GM12801 (cell line): ENCODE data around the gene ASAP3.

Experiments
- TF ChIP-seq, protein P1 (sequence below): IDR thresholded peaks from one replicate; pipeline ENCODE4 v1.5.1; 2011; ENCODE audit warnings: control low read depth; ENCODE audit not compliant: insufficient read length; ENCODE audit errors: extremely low read depth

Gene ASAP3

DNA sequence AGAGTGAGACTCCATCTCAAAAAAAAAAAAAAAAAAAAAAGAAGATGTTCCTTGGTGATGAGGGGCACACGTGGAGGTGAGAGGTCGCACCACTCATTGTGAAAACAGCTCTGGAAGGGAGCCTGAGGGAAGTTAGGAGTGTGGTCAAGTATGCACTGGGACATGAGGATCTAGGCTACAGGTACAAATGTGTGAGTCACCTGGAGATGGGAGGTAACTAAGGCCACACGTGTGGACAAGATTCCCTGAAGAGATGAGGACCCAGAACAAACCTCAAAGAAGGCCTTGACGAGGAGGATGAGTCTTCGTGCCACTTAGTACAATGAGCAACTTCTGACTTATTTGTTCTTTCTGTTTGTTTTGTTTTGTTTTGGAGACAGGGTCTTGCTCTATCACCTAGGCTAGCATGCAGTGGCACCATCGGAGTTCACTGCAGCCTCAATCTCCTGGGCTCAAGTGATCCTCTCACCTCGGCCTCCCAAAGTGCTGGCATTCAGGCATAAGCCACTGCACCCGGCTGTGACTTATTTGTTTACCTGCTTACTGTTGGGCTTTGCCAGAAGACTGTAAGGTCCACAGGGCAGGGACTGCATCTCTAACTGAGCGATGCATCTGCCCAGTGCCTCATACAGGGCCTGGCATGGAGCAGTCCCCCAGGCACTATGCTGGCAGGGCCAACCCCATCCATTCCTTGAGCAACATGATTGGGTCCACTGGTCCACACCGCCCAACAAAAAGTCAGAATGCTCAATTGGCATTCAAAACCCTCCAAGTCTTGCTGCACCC, 6.4 kb downstream of the ASAP3 start:
- TF ChIP-seq, protein P1, sequence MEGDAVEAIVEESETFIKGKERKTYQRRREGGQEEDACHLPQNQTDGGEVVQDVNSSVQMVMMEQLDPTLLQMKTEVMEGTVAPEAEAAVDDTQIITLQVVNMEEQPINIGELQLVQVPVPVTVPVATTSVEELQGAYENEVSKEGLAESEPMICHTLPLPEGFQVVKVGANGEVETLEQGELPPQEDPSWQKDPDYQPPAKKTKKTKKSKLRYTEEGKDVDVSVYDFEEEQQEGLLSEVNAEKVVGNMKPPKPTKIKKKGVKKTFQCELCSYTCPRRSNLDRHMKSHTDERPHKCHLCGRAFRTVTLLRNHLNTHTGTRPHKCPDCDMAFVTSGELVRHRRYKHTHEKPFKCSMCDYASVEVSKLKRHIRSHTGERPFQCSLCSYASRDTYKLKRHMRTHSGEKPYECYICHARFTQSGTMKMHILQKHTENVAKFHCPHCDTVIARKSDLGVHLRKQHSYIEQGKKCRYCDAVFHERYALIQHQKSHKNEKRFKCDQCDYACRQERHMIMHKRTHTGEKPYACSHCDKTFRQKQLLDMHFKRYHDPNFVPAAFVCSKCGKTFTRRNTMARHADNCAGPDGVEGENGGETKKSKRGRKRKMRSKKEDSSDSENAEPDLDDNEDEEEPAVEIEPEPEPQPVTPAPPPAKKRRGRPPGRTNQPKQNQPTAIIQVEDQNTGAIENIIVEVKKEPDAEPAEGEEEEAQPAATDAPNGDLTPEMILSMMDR = no peak

DNA sequence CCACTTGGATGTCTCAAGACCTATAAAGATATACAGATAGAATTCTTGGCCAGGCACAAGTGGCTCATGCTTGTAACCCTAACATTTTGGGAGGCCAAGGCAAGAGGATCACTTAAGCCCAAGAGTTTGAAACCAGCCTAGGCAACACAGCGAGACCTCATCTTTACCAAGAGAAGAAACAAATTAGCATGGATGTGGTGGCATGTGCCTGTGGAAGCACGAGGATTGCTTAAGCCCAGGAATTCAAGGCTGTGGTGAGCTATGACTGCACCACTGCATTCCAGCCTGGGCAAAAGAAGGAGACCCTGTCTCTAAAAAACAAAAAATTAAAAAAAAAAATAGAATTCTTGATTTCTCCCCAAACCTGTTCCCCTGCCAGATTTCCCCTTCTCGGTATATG, 8.3 kb downstream of the ASAP3 start:
- TF ChIP-seq, protein P1 = no peak

DNA sequence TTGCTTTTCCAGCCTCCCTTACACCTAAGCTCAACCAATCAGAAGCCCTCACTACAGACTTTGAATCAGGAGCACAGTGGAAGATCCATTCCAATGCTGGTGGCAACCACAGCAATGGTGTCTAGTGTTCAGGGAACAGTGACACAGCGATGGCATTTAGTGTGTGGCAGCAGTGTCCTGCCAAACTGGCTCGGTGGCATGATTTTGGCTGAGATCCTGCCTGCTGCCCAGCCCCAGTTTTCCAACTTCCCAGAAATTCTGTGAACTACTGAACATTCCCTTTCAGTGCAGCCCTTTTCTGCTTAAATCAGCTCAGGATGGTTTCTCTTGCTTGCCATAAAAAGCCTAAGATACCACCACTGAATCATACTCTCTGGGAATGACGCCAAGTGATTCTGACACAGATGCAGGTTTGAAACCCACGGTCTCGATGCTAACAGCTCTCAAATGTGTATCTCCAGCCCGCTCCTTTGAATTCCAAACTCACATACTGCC, 8.8 kb downstream of the ASAP3 start:
- TF ChIP-seq, protein P1 = no peak

DNA sequence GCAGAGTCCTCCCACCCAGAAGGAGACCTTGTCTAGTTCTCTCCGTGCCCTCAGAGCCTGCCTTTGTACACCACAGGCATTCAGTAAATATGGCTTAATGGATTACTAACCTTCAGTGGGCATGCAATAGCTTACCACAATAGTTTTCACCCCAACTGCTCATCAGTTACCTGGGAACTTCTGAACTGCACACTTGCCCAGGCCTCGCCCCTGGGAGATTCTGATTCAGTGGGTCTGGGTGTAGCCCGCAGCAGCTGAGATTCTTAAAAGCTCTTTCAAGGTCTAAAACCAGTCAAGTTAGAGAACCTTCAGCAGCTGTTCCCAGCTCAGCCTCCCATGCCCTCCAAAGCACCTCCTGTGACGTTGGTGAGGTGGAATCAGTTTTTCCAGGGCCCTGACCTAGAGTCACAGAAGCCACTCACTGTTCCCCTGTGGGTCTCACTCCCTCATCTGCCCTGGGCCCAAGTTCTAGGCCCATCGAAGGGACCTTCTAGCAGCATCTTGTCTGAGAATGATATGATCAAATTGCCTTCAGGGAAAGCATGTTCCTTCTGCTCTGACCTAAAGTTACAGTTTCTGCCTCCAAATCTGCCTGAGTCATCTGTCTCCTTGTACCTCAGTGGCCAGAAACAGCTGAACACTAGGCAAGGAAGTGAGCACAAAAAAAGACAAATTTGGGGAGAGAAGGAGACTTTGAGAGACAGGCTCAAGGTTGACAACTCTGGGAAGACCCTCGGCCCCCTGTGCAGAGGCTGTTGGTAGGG, 10.8 kb downstream of the ASAP3 start:
- TF ChIP-seq, protein P1 = no peak

DNA sequence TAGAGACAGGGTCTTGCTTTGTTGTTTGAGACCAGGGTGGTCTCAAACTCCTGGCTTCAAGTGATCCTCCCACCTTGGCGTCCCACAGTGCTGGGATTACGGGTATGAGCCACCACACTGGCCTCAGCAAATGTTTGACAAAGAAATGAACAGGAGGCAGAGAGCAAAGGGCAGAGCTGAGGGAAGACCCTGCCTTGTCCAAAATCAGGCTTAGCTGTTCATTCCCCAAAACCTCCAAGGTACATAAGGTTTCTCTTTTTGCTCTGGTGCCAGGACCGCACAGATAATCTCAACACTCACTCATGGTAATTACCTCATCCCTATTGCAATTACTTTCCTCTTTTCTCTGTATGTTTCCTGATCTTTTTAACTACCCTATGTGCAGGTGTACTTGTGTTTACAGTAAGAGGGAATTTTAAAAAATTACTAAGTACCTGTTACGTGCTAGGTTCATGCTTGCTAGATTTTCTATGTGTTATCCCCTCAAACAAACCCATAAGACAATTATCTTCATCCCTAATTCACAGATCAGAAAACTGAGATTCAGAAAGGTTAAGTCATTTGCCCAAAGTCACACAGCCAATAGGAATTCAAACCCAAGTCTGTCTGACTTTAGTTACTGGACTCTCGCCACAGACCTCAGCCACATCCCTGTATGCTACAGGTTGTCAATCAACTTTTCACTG, 11.5 kb downstream of the ASAP3 start:
- TF ChIP-seq, protein P1 = no peak

DNA sequence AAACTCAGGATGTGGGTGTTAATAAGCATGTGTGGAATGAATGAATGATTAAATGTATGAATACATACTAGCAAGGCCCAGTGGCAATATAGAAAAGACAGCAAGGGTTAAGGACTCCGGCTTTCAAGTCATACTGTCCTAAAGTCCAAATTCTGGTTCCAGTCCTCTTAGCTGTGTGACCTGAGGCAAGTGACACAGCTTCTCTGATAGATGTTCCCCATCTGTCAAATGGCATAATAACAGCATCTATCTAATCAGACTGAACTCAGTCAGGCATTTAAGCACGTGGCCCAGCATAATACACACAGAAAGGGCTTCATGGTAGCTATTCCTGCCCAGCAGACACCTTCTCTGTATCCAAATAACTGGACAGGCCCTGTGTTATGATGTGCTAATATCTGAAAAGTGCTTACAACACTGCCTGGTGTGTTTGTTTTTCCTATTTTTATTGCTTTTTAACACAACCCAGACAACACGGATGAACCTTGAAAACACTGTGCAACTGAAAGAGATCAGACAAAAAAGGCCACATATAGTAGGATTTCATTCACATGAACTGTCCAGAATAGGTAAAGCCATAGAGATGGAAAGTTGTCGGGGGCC, 12.4 kb downstream of the ASAP3 start:
- TF ChIP-seq, protein P1 = no peak
